Measurements from ENCODE around the gene PTGES3.
"Not testable (repeated sequence)": the region's sequence is repeated elsewhere in the genome, so short reads cannot be mapped to it uniquely, and the experiment has no call there.

PTGES3 gene

DNA sequence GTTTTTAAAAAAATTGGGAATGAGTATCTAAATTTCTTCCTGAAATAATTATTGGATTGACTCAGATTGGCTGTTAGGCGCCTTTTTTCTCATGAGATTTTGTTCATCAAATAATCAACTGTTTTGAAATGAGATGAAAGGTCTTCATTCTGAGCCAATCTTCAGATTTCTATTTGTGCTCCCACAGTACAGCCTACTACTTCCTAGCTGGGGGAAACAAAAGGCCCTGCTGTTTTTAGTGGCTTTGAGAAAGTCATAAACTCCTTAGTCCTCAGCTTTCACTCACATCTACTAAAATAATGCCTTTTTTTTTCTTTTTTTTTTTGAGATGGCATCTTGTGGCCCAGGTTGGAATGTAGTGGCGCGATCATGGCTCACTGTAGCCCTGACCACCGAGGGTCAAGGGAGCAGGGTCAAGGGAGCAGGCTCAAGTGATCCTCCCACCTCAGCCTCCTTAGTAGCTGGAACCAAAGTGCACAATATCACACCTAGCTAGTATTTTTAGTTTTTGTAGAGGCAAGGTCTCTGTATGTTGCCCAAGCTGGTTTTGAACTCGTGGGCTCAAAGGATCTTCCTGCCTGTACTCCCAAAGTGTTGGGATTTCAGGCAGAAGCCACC is 21.8 kb upstream of the PTGES3 start:
- Histone ChIP-seq H3K9me3 (ENCODE audit: severe bottlenecking) (no peaks in the 10 kb centered on the region), H3K4me1 (ENCODE audit: insufficient read depth, poor library complexity, severe bottlenecking) (no peaks in the 10 kb centered on the region), H3K27ac (ENCODE audit: poor library complexity, severe bottlenecking) (no peak overlapping the region), H3K4me3 (ENCODE audit: severe bottlenecking) (no peak overlapping the region), H3K36me3 (ENCODE audit: low read depth) (peaks cover 34% of the 10 kb centered on the region), H3K27me3 (ENCODE audit: insufficient read depth, poor library complexity, severe bottlenecking) (no peaks in the 10 kb centered on the region)
- no peak for DNase-seq (ENCODE audit: low spot score)
- TF ChIP-seq, protein P1, sequence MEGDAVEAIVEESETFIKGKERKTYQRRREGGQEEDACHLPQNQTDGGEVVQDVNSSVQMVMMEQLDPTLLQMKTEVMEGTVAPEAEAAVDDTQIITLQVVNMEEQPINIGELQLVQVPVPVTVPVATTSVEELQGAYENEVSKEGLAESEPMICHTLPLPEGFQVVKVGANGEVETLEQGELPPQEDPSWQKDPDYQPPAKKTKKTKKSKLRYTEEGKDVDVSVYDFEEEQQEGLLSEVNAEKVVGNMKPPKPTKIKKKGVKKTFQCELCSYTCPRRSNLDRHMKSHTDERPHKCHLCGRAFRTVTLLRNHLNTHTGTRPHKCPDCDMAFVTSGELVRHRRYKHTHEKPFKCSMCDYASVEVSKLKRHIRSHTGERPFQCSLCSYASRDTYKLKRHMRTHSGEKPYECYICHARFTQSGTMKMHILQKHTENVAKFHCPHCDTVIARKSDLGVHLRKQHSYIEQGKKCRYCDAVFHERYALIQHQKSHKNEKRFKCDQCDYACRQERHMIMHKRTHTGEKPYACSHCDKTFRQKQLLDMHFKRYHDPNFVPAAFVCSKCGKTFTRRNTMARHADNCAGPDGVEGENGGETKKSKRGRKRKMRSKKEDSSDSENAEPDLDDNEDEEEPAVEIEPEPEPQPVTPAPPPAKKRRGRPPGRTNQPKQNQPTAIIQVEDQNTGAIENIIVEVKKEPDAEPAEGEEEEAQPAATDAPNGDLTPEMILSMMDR (IDR thresholded peaks at IDR 0.05; ENCODE audit: poor library complexity, severe bottlenecking): no peak
- no peak for ATAC-seq (ENCODE audit: low read depth)

DNA sequence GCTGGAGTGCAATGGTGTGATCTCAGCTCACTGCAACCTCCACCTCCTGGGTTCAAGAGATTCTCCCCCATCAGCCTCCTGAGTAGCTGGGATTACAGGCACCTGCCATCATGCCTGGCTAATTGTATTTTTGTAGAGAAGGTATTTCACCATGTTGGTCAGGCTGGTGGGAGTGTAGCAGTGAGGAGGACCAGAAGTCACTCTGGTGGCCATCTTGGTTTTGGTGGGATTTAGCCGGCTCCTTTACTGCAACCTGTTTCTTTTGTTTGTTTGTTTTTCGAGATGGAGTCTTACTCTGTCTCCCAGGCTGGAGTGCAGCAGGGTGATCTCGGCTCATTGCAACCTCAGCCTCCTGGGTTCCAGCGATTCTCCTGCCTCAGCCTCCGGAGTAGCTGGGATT is 16.4 kb upstream of the PTGES3 start:
- ATAC-seq (ENCODE audit: low read depth); DNase-seq (ENCODE audit: low spot score); H3K4me3 ChIP-seq (ENCODE audit: severe bottlenecking): not testable (repeated sequence)

DNA sequence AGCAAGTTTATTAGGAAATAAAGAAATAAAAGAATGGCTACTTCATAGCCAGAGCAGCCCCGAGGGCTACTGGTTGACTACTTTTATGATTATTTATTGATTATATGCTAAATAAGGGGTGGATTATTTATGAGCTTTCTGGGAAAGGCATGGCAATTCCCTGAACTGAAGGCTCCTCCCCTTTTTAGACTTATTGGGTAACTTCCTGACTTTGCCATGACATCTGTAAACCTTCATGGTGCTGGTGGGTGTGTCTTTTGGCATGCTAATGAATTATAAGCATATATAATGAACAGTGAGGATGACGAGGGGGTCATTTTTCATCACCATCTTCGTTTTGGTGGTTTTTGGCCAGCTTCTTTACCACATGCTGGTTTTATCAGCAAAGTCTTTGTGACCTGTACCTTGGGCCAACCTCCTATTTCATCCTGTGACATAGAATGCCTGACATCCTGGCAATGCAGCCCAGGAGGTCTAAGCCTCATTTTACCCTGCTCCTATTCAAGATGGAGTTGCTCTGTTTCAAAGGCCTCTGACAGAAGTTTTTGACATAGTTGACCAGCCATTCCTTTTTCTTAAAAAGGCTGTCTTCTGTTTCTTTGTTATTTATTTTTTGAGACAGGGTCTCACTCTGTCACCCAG is 11.1 kb upstream of the PTGES3 start:
- no peak overlapping the region for H3K27ac ChIP-seq (ENCODE audit: poor library complexity, severe bottlenecking)
- H3K4me3 ChIP-seq (ENCODE audit: severe bottlenecking): no peak overlapping the region
- DNase-seq (ENCODE audit: low spot score) (no peak), ATAC-seq (ENCODE audit: low read depth) (no peak)
- no peaks in the 10 kb centered on the region for H3K4me1 ChIP-seq (ENCODE audit: insufficient read depth, poor library complexity, severe bottlenecking)
- no peaks in the 10 kb centered on the region for H3K27me3 ChIP-seq (ENCODE audit: insufficient read depth, poor library complexity, severe bottlenecking)
- no peaks in the 10 kb centered on the region for H3K36me3 ChIP-seq (ENCODE audit: low read depth)
- no peaks in the 10 kb centered on the region for H3K9me3 ChIP-seq (ENCODE audit: severe bottlenecking)
- TF ChIP-seq, protein P1 (IDR thresholded peaks at IDR 0.05; ENCODE audit: poor library complexity, severe bottlenecking): no peak

More for the DNA sequence above, 16.4 kb upstream of the PTGES3 start:
- H3K9me3 ChIP-seq (ENCODE audit: severe bottlenecking); H3K27me3 ChIP-seq (ENCODE audit: insufficient read depth, poor library complexity, severe bottlenecking); H3K4me1 ChIP-seq (ENCODE audit: insufficient read depth, poor library complexity, severe bottlenecking); H3K36me3 ChIP-seq (ENCODE audit: low read depth); H3K27ac ChIP-seq (ENCODE audit: poor library complexity, severe bottlenecking): not testable (repeated sequence)

DNA sequence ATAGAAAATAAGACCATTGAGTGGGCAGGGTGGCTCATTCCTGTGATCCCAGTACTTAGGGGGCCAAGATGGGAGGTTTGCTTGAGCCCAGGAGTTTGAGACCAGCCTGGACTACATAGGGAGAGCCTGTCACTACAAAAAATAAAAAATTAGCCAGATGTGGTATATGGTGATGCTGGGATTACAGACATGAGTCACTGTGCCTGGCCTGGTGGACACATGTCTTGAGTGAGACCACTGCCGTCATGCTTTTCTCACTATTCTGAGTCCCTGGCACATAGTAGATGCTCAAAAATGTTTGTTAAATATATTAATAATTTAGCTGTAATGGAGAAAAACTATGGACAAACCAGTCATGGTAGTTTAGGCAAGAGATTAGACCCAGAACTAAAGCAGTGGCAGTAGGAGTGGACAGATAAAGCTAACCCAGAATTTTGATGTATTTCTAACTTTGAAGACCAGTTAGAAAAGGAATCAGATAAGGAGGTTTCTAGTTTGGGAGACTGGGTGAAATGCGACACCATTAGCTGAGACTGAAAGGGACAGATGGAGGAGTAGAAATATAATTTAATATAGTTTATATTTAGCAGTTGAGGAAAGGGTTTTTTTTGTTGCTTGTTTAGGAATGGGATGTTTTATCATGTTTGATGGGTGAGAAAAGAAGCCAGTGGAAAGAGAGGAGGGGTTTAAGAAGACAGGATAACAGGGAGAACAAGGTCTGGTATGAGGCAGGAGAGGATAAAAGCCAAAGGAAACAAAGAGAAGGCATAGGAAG is 7.4 kb upstream of the PTGES3 start:
- Histone ChIP-seq H3K9me3 (ENCODE audit: severe bottlenecking) (no peaks in the 10 kb centered on the region), H3K36me3 (ENCODE audit: low read depth) (no peaks in the 10 kb centered on the region), H3K4me3 (ENCODE audit: severe bottlenecking) (no peak overlapping the region), H3K4me1 (ENCODE audit: insufficient read depth, poor library complexity, severe bottlenecking) (no peaks in the 10 kb centered on the region), H3K27ac (ENCODE audit: poor library complexity, severe bottlenecking) (no peak overlapping the region), H3K27me3 (ENCODE audit: insufficient read depth, poor library complexity, severe bottlenecking) (no peaks in the 10 kb centered on the region)
- DNase-seq (ENCODE audit: low spot score) (no peak), ATAC-seq (ENCODE audit: low read depth) (no peak)
- TF ChIP-seq, protein P1 (IDR thresholded peaks at IDR 0.05; ENCODE audit: poor library complexity, severe bottlenecking): no peak

- H3K4me3 ChIP-seq (ENCODE audit: severe bottlenecking): no peak overlapping the region
- H3K36me3 ChIP-seq (ENCODE audit: low read depth): no peaks in the 10 kb centered on the region
Observed at GRCh38 chr12:56694161-56694560, 6.1 kb upstream of the PTGES3 start.

More at GRCh38 chr12:56694161-56694560, 6.1 kb upstream of the PTGES3 start:
- no peak for DNase-seq (ENCODE audit: low spot score)
- Histone ChIP-seq H3K4me1 (ENCODE audit: insufficient read depth, poor library complexity, severe bottlenecking) (no peaks in the 10 kb centered on the region), H3K27me3 (ENCODE audit: insufficient read depth, poor library complexity, severe bottlenecking) (no peaks in the 10 kb centered on the region), H3K9me3 (ENCODE audit: severe bottlenecking) (no peaks in the 10 kb centered on the region), H3K27ac (ENCODE audit: poor library complexity, severe bottlenecking) (no peak overlapping the region)
- ATAC-seq (ENCODE audit: low read depth): 0 out of 3 replicates have a peak, but pooled peaks have one; percentile 19
- TF ChIP-seq, protein P1 (IDR thresholded peaks at IDR 0.05; ENCODE audit: poor library complexity, severe bottlenecking): no peak
